Measurements from ENCODE around the gene PPM1M. TPM values are rescaled to one million over a fixed set of nuclear protein-coding genes. Genes with fewer than 3 reads are reported as not detected.
A peak's percentile ranks its signal among the peaks of the same experiment; 100 is the strongest.
"Not testable (repeated sequence)": the region's sequence is repeated elsewhere in the genome, so short reads cannot be mapped to it uniquely, and the experiment has no call there.

Gene PPM1M
- total RNA-seq, 3 donors from 2014 or later: 3.9 to 21.4 (median 9.7) TPM

- Histone ChIP-seq H3K36me3 (ENCODE audit: low read depth) (no peaks in the 10 kb centered on the region), H3K9me3 (no peaks in the 10 kb centered on the region), H3K4me1 (ENCODE audit: low read depth) (peaks cover 27% of the 10 kb centered on the region), H3K4me3 (peak within 1 kb of the TSS; percentile 74)
- ATAC-seq (peak; percentile 95), DNase-seq (peak; percentile 98 to 99 (median 99))
- intact Hi-C loops (cut with DNase I, micrococcal nuclease): no loop called here
- peak; percentile 44 for TF ChIP-seq CTCF (IDR thresholded peaks at IDR 0.05)
These were observed 33.0 kb downstream of the PPM1M start, which contains the start of gene WDR82 for GRCh38 chr3:52278510-52279069. Gene WDR82, minus strand, starts transcription at chr3:52278649. Its CDS starts 288 bp downstream, at chr3:52278361.

DNA sequence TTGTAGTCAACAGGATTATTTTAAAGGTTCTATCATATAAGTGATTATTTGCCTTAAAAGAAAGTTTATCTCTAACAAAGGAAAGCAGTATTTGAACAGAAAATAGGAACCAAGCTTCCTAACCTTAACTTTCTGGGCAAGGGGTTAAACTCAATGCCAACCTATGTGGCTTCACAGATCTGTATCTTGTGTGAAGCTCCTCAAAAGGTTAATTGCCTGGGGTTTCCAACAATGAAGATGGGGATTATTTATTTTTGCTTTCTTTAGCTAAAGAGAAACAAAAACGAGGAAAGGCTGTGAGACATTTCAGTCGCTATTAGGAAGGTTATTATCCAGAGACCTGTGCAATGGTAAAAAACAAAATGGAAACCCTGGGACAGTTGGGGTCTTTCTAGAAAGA, 34.0 kb downstream of the PPM1M start:
- H3K4me3 ChIP-seq: no peak overlapping the region
- no peaks in the 10 kb centered on the region for H3K9me3 ChIP-seq
- no peaks in the 10 kb centered on the region for H3K36me3 ChIP-seq (ENCODE audit: low read depth)
- TF ChIP-seq CTCF (IDR thresholded peaks at IDR 0.05): no peak
- intact Hi-C loops (cut with DNase I, micrococcal nuclease): no loop called here
- DNase-seq: no peak
- ATAC-seq: no peak
- peaks cover 25% of the 10 kb centered on the region for H3K4me1 ChIP-seq (ENCODE audit: low read depth)

GRCh38 chr3:52280050-52280461, 34.5 kb downstream of the PPM1M start:
- H3K9me3 ChIP-seq: no peaks in the 10 kb centered on the region
- no peak for ATAC-seq
- H3K4me1 ChIP-seq (ENCODE audit: low read depth): peaks cover 20% of the 10 kb centered on the region
- no peak overlapping the region for H3K4me3 ChIP-seq
- no peaks in the 10 kb centered on the region for H3K36me3 ChIP-seq (ENCODE audit: low read depth)
- no peak for TF ChIP-seq CTCF (IDR thresholded peaks at IDR 0.05)
- intact Hi-C loops (cut with DNase I, micrococcal nuclease): no loop called here
- no peak for DNase-seq

- ATAC-seq (peak; percentile 5), DNase-seq (peak in 2 of 3 donors; percentile 22 to 35)
These were observed 36.6 kb downstream of the PPM1M start for GRCh38 chr3:52281981-52282801.

DNA sequence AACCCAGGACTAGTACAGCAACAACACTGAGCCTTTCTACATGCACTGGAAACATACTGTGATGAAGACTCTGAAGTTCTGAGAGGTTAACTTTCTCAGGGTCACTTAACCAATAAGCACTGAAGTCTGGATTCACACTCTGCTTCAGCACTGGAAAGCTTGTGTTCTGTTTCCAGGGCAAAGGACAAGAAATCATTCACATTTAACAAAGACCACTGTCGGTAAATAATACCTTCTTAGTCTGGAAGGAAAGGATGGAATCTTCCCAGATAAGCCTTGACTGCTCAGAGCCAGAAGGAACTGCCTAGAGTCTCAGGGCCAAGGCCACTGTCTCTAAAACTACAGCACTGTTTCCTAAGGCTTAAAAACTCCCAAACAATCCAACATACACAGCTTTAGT, 37.7 kb downstream of the PPM1M start:
- H3K36me3 ChIP-seq (ENCODE audit: low read depth): no peaks in the 10 kb centered on the region
- H3K4me1 ChIP-seq (ENCODE audit: low read depth): peaks cover 16% of the 10 kb centered on the region
- no peak for TF ChIP-seq CTCF (IDR thresholded peaks at IDR 0.05)
- ATAC-seq (no peak), DNase-seq (no peak)
- H3K9me3 ChIP-seq: no peaks in the 10 kb centered on the region
- intact Hi-C loops (cut with DNase I, micrococcal nuclease): no loop called here
- no peak overlapping the region for H3K4me3 ChIP-seq

More at GRCh38 chr3:52281981-52282801, 36.6 kb downstream of the PPM1M start:
- Histone ChIP-seq H3K36me3 (ENCODE audit: low read depth) (no peaks in the 10 kb centered on the region), H3K4me1 (ENCODE audit: low read depth) (peaks cover 16% of the 10 kb centered on the region), H3K4me3 (no peak overlapping the region), H3K9me3 (no peaks in the 10 kb centered on the region)
- intact Hi-C loops (cut with DNase I, micrococcal nuclease): no loop called here
- no peak for TF ChIP-seq CTCF (IDR thresholded peaks at IDR 0.05)

DNA sequence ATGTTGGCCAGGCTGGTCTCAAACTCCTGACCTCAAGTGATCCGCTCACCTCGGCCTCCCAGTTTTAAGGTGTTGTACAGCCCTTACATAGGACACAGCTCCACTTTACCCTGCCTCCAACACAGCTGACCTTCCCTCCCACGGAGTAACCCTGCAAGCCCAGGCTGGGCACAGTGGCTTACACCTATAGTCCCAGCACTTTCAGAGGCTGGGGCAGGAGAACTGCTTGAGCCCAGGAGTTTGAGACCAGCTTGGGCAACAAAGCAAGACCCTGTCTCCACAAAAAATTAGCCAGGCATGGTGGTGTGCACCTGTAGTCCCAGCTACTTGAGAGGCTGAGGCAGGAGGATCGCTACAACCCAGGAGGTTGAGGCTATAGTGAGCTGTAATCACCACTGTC, 38.5 kb downstream of the PPM1M start:
- peak in 1 of 3 donors; percentile 21 for DNase-seq
- peaks cover 24% of the 10 kb centered on the region for H3K4me1 ChIP-seq (ENCODE audit: low read depth)
- ATAC-seq; H3K9me3 ChIP-seq; H3K36me3 ChIP-seq (ENCODE audit: low read depth); H3K4me3 ChIP-seq; intact Hi-C loops (cut with DNase I, micrococcal nuclease): not testable (repeated sequence)
